Esophagus muscularis mucosa (tissue), 4 donors: ENCODE data around the gene DCAF4. TPM values are rescaled to one million over a fixed set of nuclear protein-coding genes. Genes with fewer than 3 reads are reported as not detected.

Experiments used
- DNase-seq: peaks from one replicate; pipeline ENCODE4 v3.0.0-alpha.2; 2017; ENCODE audit errors: extremely low spot score
- H3K27ac ChIP-seq, 4 donors: fragments of 200-600 bp; sonication (generic); replicated peaks in 1 of 4; 1 replicate in 3 of 4; 2 replicates in 1 of 4; pipeline ENCODE4 v1.5.1; 2016 to 2019; ENCODE audit warnings: mild to moderate bottlenecking in 1 of 4
- H3K27me3 ChIP-seq, 4 donors: fragments of 200-600 bp; sonication (generic); one replicate each; pipeline versions ENCODE4 v1.5.1 to v1.6.0; 2016 to 2019
- H3K36me3 ChIP-seq, 4 donors: fragments of 200-600 bp; sonication (generic); one replicate each; pipeline ENCODE4 v1.5.1; 2016 to 2019
- H3K4me1 ChIP-seq, 4 donors: fragments of 200-600 bp; sonication (generic); one replicate each; pipeline ENCODE4 v1.5.1; 2016 to 2019
- H3K4me3 ChIP-seq, 4 donors: fragments of 200-600 bp; sonication (generic); 1 replicate in 2 of 4; 2 replicates in 2 of 4; pipeline ENCODE4 v1.5.1; 2016 to 2019; ENCODE audit warnings: mild to moderate bottlenecking in 4 of 4, moderate library complexity in 1 of 4
- H3K9me3 ChIP-seq, 4 donors: fragments of 200-600 bp; sonication (generic); 1 replicate in 3 of 4; 2 replicates in 1 of 4; pipeline ENCODE4 v1.5.1; 2016 to 2019
- CTCF ChIP-seq, 3 experiments: fragments of 200-600 bp in 2 of 3; fragments of 450-650 bp in 1 of 3; sonication (generic) in 2 of 3; IDR thresholded peaks; one replicate each; pipeline ENCODE4 v1.5.1; 2017 to 2019; ENCODE audit warnings: antibody characterized with exemption in 3 of 3, mild to moderate bottlenecking in 2 of 3, moderate library complexity in 1 of 3
- EP300 ChIP-seq: sonication (generic); formaldehyde crosslinking; IDR thresholded peaks from one replicate; pipeline ENCODE4 v1.6.1; 2017; ENCODE audit warnings: antibody characterized with exemption
- POLR2A ChIP-seq: fragments of 450-650 bp; IDR thresholded peaks from one replicate; pipeline ENCODE4 v1.6.1; 2017; ENCODE audit warnings: antibody characterized with exemption, moderate library complexity, mild to moderate bottlenecking, low read depth
- POLR2AphosphoS5 ChIP-seq, 2 donors: sonication (generic); formaldehyde crosslinking; IDR thresholded peaks; one replicate each; pipeline ENCODE4 v1.6.1; 2017; ENCODE audit warnings: antibody characterized with exemption in 2 of 2
- WGBS: methylation state at CpG from one replicate; pipeline ENCODE4 v1.1.5; 2018; 5-methylcytosine and 5-hydroxymethylcytosine counted together
- intact Hi-C: fragments of 100-400 bp; cut with DNase I; formaldehyde crosslinking; loops from one replicate; pipeline ENCODE4 v1.15.1; 2023
- total RNA-seq, 4 donors: library from RNA; depleted of rRNA; stranded (reverse); fragments of >200 nt; gene quantifications; one replicate each; pipeline versions ENCODE4 v1.1.0 to v1.2.1, GENCODE V29; 2016

DCAF4 gene
- 10 to 100 TPM; 10.9 to 18.7 (median 14.7) TPM for total RNA-seq

GRCh38 chr14:72926292-72927028 is at the start of gene DCAF4:
TSS of gene DCAF4 (plus strand) at chr14:72926464. CDS start at chr14:72937979, 11,515 bp downstream.
- intact Hi-C loops, result no loop called here
- DNase-seq, result peak; percentile 99
- Histone ChIP-seq H3K9me3 (no peaks in the 10 kb centered on the region), H3K4me3 (peak within 1 kb of the TSS; percentile 80 to 89 (median 84)), H3K27ac (peak within 1 kb of the TSS; percentile 70 to 82 (median 72)), H3K27me3 (no peaks in the 10 kb centered on the region), H3K36me3 (no peaks in the 10 kb centered on the region), H3K4me1 (peaks cover 4 to 20% (median 16%) of the 10 kb centered on the region in 4 donors)
- TF ChIP-seq EP300 (no peak), POLR2AphosphoS5 (IDR thresholded peaks at IDR 0.05) (peak; percentile 60 to 75)
- WGBS, result 2% methylated on average over 28 of the region's 59 CpGs

GRCh38 chr14:72876710-72877063 is 49.6 kb upstream of the DCAF4 start:
- Histone ChIP-seq H3K36me3 (no peaks in the 10 kb centered on the region), H3K4me1 (peaks cover 0 to 11% (median 0%) of the 10 kb centered on the region in 4 donors), H3K4me3 (no peak overlapping the region), H3K27ac (no peak overlapping the region), H3K27me3 (no peaks in the 10 kb centered on the region), H3K9me3 (peaks cover 0 to 5% (median 0%) of the 10 kb centered on the region in 4 donors)
- WGBS, result 41% methylated on average over 4 of the region's 4 CpGs
- DNase-seq, result no peak
- TF ChIP-seq EP300 (no peak), POLR2AphosphoS5 (IDR thresholded peaks at IDR 0.05) (no peak), POLR2A (no peak)
- intact Hi-C loops, result no loop called here

- Histone ChIP-seq H3K27ac (no peak overlapping the region), H3K4me3 (no peak overlapping the region), H3K4me1 (peaks cover 0 to 14% (median 0%) of the 10 kb centered on the region in 4 donors), H3K9me3 (no peaks in the 10 kb centered on the region), H3K36me3 (no peaks in the 10 kb centered on the region), H3K27me3 (no peaks in the 10 kb centered on the region)
- TF ChIP-seq CTCF (IDR thresholded peaks at IDR 0.05) (no peak), POLR2AphosphoS5 (IDR thresholded peaks at IDR 0.05) (no peak), POLR2A (no peak), EP300 (no peak)
- intact Hi-C loops, result no loop called here
- 90% methylated on average over 5 of the region's 5 CpGs for WGBS
- DNase-seq, result no peak
Observed at GRCh38 chr14:72878746-72879145, 47.5 kb upstream of the DCAF4 start.

GRCh38 chr14:72879431-72879830 is 46.8 kb upstream of the DCAF4 start:
- intact Hi-C loops, result no loop called here
- DNase-seq, result no peak
- H3K36me3 ChIP-seq, result no peaks in the 10 kb centered on the region
- peaks cover 0 to 14% (median 0%) of the 10 kb centered on the region in 4 donors for H3K4me1 ChIP-seq
- no peak overlapping the region for H3K27ac ChIP-seq
- TF ChIP-seq EP300 (no peak), CTCF (IDR thresholded peaks at IDR 0.05) (no peak), POLR2AphosphoS5 (IDR thresholded peaks at IDR 0.05) (no peak), POLR2A (no peak)
- H3K27me3 ChIP-seq, result no peaks in the 10 kb centered on the region
- H3K9me3 ChIP-seq, result no peaks in the 10 kb centered on the region
- WGBS, result 85% methylated on average over 3 of the region's 6 CpGs
- no peak overlapping the region for H3K4me3 ChIP-seq

- intact Hi-C loops, result no loop called here
- H3K27ac ChIP-seq, result no peak overlapping the region
Observed at GRCh38 chr14:72880164-72880563, 46.1 kb upstream of the DCAF4 start.

More at GRCh38 chr14:72880164-72880563, 46.1 kb upstream of the DCAF4 start:
- Histone ChIP-seq H3K36me3 (no peaks in the 10 kb centered on the region), H3K27me3 (no peaks in the 10 kb centered on the region), H3K9me3 (no peaks in the 10 kb centered on the region), H3K4me1 (peaks cover 0 to 14% (median 0%) of the 10 kb centered on the region in 4 donors), H3K4me3 (no peak overlapping the region)
- WGBS, result 77% methylated on average over 2 of the region's 2 CpGs
- no peak for DNase-seq
- TF ChIP-seq CTCF (IDR thresholded peaks at IDR 0.05) (no peak), POLR2A (no peak), POLR2AphosphoS5 (IDR thresholded peaks at IDR 0.05) (no peak), EP300 (no peak)
